Ramos (cell line): ENCODE measurements around the gene TNIP2.
"Not testable (repeated sequence)": the region's sequence is repeated elsewhere in the genome, so short reads cannot be mapped to it uniquely, and the experiment has no call there.

ENCODE experiments used
- in situ Hi-C: fragments of 300-500 bp; cut with MboI; formaldehyde crosslinking; loops from one replicate; pipeline ENCODE4 v1.14.3; 2022; ENCODE audit warnings: low sequenced_read_pairs; ENCODE audit not compliant: unreplicated experiment

Gene TNIP2

GRCh38 chr4:2726881-2727280 lies 29.3 kb downstream of the TNIP2 start:
- in situ Hi-C loops, result not testable (repeated sequence)

DNA sequence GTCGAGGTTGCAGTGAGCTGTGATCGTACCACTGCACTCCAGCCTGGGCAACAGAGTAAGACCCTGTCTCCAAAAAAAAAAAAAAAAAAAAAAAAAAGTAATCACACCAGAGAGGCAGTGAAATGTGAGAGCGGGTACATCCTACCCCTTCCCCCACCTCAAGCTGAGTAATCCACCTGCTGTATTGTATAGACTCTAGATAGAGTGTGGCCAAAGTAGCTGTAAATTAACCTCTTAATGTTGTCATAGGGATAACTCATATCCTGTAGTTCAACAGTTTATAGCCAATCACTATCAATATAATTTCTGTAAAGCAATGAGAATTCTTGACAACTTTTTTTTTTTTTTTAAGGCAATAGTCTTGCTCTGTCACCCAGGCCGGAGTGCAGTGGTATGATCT lies 30.8 kb downstream of the TNIP2 start:
- in situ Hi-C loops, result no loop called here

- in situ Hi-C loops, result no loop called here
Measured at GRCh38 chr4:2723751-2724150, 32.4 kb downstream of the TNIP2 start.

GRCh38 chr4:2722033-2722432 lies 34.1 kb downstream of the TNIP2 start:
- in situ Hi-C loops, result no loop called here

- in situ Hi-C loops, result no loop called here
Measured at GRCh38 chr4:2721586-2721985, 34.5 kb downstream of the TNIP2 start.

DNA sequence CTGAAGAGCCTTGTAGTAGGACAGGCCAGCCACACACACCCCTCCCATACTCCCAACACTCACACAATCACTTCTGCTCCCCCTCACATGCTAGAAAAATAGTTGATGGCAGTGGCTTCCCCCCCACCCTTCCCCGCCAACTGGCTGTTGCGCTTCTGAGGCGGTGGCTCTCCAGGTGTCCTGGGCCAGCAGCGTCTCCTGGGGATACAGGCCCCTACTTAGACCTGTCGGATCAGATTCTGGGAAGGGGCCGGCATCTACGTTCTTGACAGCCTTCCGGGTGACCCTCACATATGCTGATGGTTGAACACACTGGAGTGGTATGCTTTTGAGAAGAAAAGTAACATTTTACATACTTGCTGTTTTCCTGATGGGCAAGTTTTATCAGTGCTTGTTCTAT lies 39.9 kb downstream of the TNIP2 start:
- in situ Hi-C loops, result no loop called here

GRCh38 chr4:2715426-2715825 lies 40.7 kb downstream of the TNIP2 start:
- in situ Hi-C loops, result no loop called here

DNA sequence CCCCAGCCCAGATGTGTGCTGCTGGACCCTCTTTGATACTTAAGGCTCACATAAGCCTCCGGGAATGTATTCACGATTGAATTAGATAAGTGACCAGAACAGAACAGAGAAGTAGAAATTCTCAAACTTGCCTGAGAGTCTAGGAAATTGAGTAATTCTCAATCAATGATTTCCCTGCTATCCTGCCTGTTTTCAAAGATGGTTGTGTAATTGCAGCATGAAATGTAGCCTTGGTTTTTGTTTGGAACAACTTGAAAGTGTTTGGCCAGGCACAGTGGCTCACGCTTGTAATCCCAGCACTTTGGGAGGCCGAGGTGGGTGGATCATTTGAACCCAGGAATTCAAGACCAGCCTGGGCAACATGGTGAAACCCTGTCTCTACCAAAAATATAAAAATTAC lies 41.2 kb downstream of the TNIP2 start:
- in situ Hi-C loops, result no loop called here

- in situ Hi-C loops, result no loop called here
Measured at GRCh38 chr4:2714061-2714770, 41.9 kb downstream of the TNIP2 start.

GRCh38 chr4:2713337-2713736 lies 42.8 kb downstream of the TNIP2 start:
- in situ Hi-C loops, result no loop called here

GRCh38 chr4:2712261-2712842 lies 43.8 kb downstream of the TNIP2 start:
- in situ Hi-C loops, result no loop called here

DNA sequence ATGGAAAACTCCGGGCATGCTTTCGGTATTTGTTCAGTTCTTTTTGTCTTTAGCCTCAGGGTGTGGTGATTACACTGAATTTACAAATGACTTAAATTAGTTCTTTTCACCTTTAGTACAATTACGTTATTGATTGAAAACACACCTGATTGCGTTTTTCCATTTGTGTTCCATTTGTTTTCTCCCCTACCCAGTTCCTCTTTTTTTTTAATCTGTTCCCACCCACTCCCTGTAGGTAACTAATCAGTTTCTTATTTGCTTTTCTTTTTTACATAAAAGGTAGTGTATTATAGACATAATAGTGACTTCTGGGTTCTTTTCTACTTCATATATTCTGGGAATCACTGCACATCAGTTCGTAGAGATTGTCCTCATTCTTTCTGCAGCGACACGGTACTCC lies 53.4 kb downstream of the TNIP2 start:
- in situ Hi-C loops, result no loop called here

DNA sequence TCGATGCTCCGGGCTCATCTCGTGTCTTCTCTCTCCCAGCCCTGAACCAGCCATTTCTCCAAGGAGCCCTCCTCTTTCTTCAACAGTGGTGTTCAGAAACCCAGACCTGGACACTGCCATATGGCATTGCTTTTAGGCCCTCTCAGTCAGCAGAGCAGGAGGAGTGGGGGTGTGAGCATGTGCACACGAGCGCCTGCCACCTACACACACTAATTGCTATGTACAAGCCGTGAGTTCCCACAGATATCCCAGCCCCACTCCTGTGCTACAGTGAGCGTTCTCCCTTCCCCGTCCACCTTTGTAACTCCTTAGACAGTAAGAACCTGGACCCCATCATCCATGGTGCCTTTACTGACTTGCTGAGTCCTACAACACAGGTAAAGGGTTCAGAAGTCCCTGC lies 53.8 kb downstream of the TNIP2 start:
- in situ Hi-C loops, result no loop called here

GRCh38 chr4:2700031-2700430 lies 56.1 kb downstream of the TNIP2 start:
- in situ Hi-C loops, result no loop called here

DNA sequence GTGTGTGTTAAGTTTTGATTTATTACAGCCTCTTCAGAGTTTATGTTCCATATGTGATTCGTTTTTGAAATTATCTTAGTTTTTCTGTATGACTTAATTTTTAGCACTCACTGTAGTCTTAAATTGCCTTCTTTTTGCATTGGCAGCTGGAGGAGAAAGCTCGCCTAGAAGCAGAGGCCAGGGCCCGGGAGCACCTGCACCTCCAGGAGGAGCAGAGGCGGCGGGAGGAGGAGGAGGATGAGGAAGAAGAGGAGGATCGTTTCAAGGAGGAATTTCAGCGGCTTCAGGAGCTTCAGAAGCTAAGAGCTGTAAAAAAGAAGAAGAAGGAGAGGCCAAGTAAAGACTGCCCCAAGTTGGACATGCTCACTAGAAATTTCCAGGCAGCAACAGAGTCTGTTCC lies 56.6 kb downstream of the TNIP2 start:
- in situ Hi-C loops, result no loop called here

DNA sequence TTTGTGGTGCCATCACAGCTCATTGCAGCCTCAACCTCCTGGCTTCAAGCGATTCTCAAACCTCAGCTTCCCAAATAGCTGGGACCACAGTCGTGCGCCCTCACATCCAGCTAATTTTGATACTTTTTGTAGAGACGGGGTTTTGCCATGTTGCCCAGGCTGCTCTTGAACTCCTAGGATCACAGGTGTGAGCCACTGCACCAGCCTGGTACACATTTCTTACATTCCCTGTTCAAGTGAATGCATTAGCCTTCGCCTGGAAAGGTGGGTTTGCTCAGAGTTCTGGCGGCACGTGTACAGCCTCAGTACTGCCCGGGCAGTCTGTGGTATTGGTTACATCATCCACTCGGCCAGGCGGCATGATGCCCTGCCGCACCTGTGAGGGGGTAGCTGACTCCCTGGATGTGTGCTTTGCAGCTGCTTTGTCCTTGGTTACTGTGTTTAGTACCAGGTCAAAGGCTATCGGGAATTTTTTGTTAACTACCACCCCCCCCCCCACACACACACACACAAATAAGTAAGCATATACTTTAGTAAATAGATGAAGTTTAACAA lies 57.1 kb downstream of the TNIP2 start:
- in situ Hi-C loops, result no loop called here

- in situ Hi-C loops, result no loop called here
Measured at GRCh38 chr4:2698504-2698903, 57.6 kb downstream of the TNIP2 start.

DNA sequence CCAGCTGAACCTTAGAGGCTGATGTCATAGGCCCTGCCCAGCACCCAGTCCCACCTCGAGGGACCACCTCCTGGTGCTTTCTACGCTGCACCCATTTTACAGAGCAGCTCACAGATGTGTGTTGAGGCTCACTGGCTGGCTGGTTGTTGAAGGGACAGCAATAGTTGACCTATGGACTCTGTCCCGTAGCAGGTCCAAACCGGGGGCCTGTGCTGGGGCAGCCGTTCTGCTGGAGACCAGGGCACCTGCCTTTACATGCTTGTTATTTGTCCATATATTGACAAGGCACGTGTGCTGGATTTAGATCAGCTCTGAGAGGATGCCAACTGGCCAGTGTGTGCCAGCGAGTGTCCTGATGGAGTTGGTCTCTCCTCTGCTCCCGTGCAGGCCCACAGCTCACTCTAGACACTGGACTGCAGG lies 58.1 kb downstream of the TNIP2 start:
- in situ Hi-C loops, result no loop called here

- in situ Hi-C loops, result no loop called here
Measured at GRCh38 chr4:2696423-2696822, 59.7 kb downstream of the TNIP2 start.

- in situ Hi-C loops, result no loop called here
Measured at GRCh38 chr4:2695346-2696060, 60.6 kb downstream of the TNIP2 start.

GRCh38 chr4:2694691-2695090 lies 61.4 kb downstream of the TNIP2 start:
- in situ Hi-C loops, result no loop called here
